GM12878 (cell line): ENCODE results near the gene ITGA1. TPM values are rescaled to one million over a fixed set of nuclear protein-coding genes. Genes with fewer than 3 reads are reported as not detected.

ENCODE experiments used
- ATAC-seq: fragments of 200-7000 bp; cut with Tn5 transposase; 3 replicates; pipeline ENCODE4 v1.9.1; 2020; ENCODE audit warnings: mild to moderate bottlenecking, moderate library complexity
- BruUV-seq: library from RNA; stranded (reverse); fragments of 400-500 nt; replicated peaks from 2 replicates; lab custom pipeline; 2021; lab: Mats Ljungman, UMichigan
- CTCF ChIA-PET: fragments of 300-600 bp; sonication (Branson Sonifier 250); formaldehyde crosslinking; extraction: SDS; loops from one replicate; lab custom pipeline; 2021; ENCODE audit warnings: inconsistent platforms; lab: Yijun Ruan, JAX
- POLR2A ChIA-PET: fragments of 350-600 bp; formaldehyde crosslinking; extraction: SDS; loops from one replicate; lab custom pipeline; 2021; ENCODE audit warnings: inconsistent platforms; lab: Charles Lee
- RAD21 ChIA-PET: fragments of 300-600 bp; sonication (Branson Sonifier 250); formaldehyde crosslinking; loops from one replicate; lab custom pipeline; 2023; ENCODE audit warnings: antibody characterized with exemption; ENCODE audit not compliant: unreplicated experiment; lab: Charles Lee
- SMC1A ChIA-PET: fragments of 300-600 bp; sonication (Branson Sonifier 250); formaldehyde crosslinking; loops from one replicate; lab custom pipeline; 2023; ENCODE audit not compliant: unreplicated experiment, uncharacterized antibody; lab: Charles Lee
- DNase-seq: peaks from one replicate; pipeline ENCODE4 v3.0.0-alpha.2; 2011; ENCODE audit warnings: low read depth, low spot score
- FAIRE-seq: peaks from 3 replicates; lab custom pipeline; 2011; peaks lifted over from hg19 to GRCh38; lab: Jason Lieb, UNC
- H2AFZ ChIP-seq: 2 replicates; pipeline ENCODE4 v1.6.0; 2011; ENCODE audit warnings: low read depth, low read length, control low read depth; ENCODE audit not compliant: control insufficient read depth
- H3K27ac ChIP-seq: 2 replicates; pipeline ENCODE4 v1.5.1; 2011; ENCODE audit warnings: control low read depth; ENCODE audit not compliant: control insufficient read depth, insufficient read depth
- H3K27me3 ChIP-seq, 2 experiments: replicated peaks in 1 of 2; 2 replicates each; pipeline versions ENCODE4 v1.6.0 to v1.6.1; 2011; ENCODE audit warnings: low read length in 1 of 2; ENCODE audit not compliant: control insufficient read depth in 2 of 2, insufficient read depth in 2 of 2
- H3K36me3 ChIP-seq, 2 experiments: 2 replicates each; pipeline ENCODE4 v1.5.1; 2011; ENCODE audit warnings: low read length in 1 of 2; ENCODE audit not compliant: control insufficient read depth in 2 of 2, insufficient read depth in 2 of 2
- H3K4me1 ChIP-seq: 2 replicates; pipeline ENCODE4 v1.6.1; 2011; ENCODE audit warnings: mild to moderate bottlenecking, low read length, moderate library complexity, mixed read lengths; ENCODE audit not compliant: control insufficient read depth, insufficient read depth
- H3K4me2 ChIP-seq: 2 replicates; pipeline ENCODE4 v1.6.0; 2011; ENCODE audit warnings: control low read depth; ENCODE audit not compliant: control insufficient read depth, insufficient read depth
- H3K4me3 ChIP-seq: fragments of 200-600 bp; sonication (generic); 2 replicates; pipeline ENCODE4 v1.5.1; 2016
- H3K79me2 ChIP-seq: 2 replicates; pipeline ENCODE4 v1.6.0; 2011; ENCODE audit warnings: low read length; ENCODE audit not compliant: control insufficient read depth, insufficient read depth
- H3K9ac ChIP-seq: 2 replicates; pipeline ENCODE4 v1.8.0; 2011; ENCODE audit warnings: low read length, control low read depth, mixed read lengths; ENCODE audit not compliant: control insufficient read depth, insufficient read depth
- H3K9me3 ChIP-seq: replicated peaks from 3 replicates; pipeline ENCODE4 v1.5.1; 2011; ENCODE audit warnings: mild to moderate bottlenecking, low read length; ENCODE audit not compliant: control insufficient read depth, insufficient read depth
- H4K20me1 ChIP-seq: 2 replicates; pipeline ENCODE4 v1.6.0; 2011; ENCODE audit not compliant: control insufficient read depth, insufficient read depth
- BCL3 ChIP-seq: IDR thresholded peaks from 2 replicates; pipeline ENCODE4 v1.6.1; 2011; ENCODE audit warnings: borderline replicate concordance, low read depth, mild to moderate bottlenecking, moderate library complexity, low read length; ENCODE audit not compliant: insufficient read depth, poor library complexity, severe bottlenecking
- BMI1 ChIP-seq: fragments of 450-650 bp; IDR thresholded peaks from 2 replicates; pipeline ENCODE4 v1.6.1; 2016; ENCODE audit warnings: mild to moderate bottlenecking, moderate library complexity, borderline replicate concordance
- E4F1 ChIP-seq: fragments of 450-650 bp; IDR thresholded peaks from 2 replicates; pipeline ENCODE4 v1.6.1; 2018; ENCODE audit warnings: borderline replicate concordance, mild to moderate bottlenecking; ENCODE audit not compliant: partially characterized antibody
- ETV6 ChIP-seq, 2 experiments: fragments of 450-650 bp in 1 of 2; IDR thresholded peaks in 1 of 2; conservative IDR thresholded peaks in 1 of 2; 2 replicates each; pipeline ENCODE4 v1.6.1; 2014; ENCODE audit warnings: antibody characterized with exemption in 1 of 2, borderline replicate concordance in 1 of 2, low read depth in 1 of 2, mild to moderate bottlenecking in 1 of 2, moderate library complexity in 1 of 2
- EZH2 ChIP-seq: IDR thresholded peaks from 2 replicates; pipeline ENCODE4 v1.6.1; 2012; ENCODE audit warnings: low read depth, mild to moderate bottlenecking, control low read depth, inconsistent platforms, low read length, borderline replicate concordance; ENCODE audit not compliant: control insufficient read depth
- GATAD2B ChIP-seq: fragments of 450-650 bp; conservative IDR thresholded peaks from 2 replicates; pipeline ENCODE4 v1.6.1; 2017; ENCODE audit warnings: low read depth, mild to moderate bottlenecking, moderate library complexity
- HDGF ChIP-seq: fragments of 450-650 bp; IDR thresholded peaks from 2 replicates; pipeline ENCODE4 v1.6.1; 2016; ENCODE audit warnings: antibody characterized with exemption
- IRF3 ChIP-seq: fragments of 450-650 bp; IDR thresholded peaks from 2 replicates; pipeline ENCODE4 v1.6.1; 2014; ENCODE audit warnings: mild to moderate bottlenecking
- KLF5 ChIP-seq: fragments of 450-650 bp; IDR thresholded peaks from 2 replicates; pipeline ENCODE4 v1.6.1; 2014; ENCODE audit warnings: mild to moderate bottlenecking; ENCODE audit not compliant: partially characterized antibody
- NKRF ChIP-seq: fragments of 450-650 bp; conservative IDR thresholded peaks from 2 replicates; pipeline ENCODE4 v1.6.1; 2017; ENCODE audit warnings: mild to moderate bottlenecking, moderate library complexity
- NR2C1 ChIP-seq: fragments of 450-650 bp; IDR thresholded peaks from 2 replicates; pipeline ENCODE4 v1.6.1; 2017; ENCODE audit warnings: antibody characterized with exemption, mild to moderate bottlenecking, moderate library complexity
- PBX3 ChIP-seq: IDR thresholded peaks from 2 replicates; pipeline ENCODE4 v1.6.1; 2011; ENCODE audit warnings: mild to moderate bottlenecking, low read depth, low read length, moderate library complexity; ENCODE audit not compliant: insufficient replicate concordance
- POLR2AphosphoS5 ChIP-seq: IDR thresholded peaks from 2 replicates; pipeline ENCODE4 v1.6.1; 2011; ENCODE audit warnings: mild to moderate bottlenecking, low read length, inconsistent platforms
- WRNIP1 ChIP-seq: IDR thresholded peaks from 2 replicates; pipeline ENCODE4 v1.6.1; 2011; ENCODE audit warnings: low read depth, low read length, improper control_type of control experiment, borderline replicate concordance
- ZZZ3 ChIP-seq: IDR thresholded peaks from 2 replicates; pipeline ENCODE4 v1.6.1; 2011; ENCODE audit warnings: low read depth; ENCODE audit not compliant: control insufficient read depth, insufficient read length
- WGBS: methylation state at CpG from one replicate; pipeline ENCODE4 v1.1.6; 2016; ENCODE audit warnings: low lambda C conversion rate; ENCODE audit not compliant: insufficient replicate concordance, insufficient coverage; ENCODE audit errors: missing lambda C conversion rate; 5-methylcytosine and 5-hydroxymethylcytosine counted together
- in situ Hi-C: fragments of 300-500 bp; cut with MboI; formaldehyde crosslinking; loops from 9 replicates; pipeline ENCODE4 v1.14.3; 2018; ENCODE audit warnings: mixed read lengths
- intact Hi-C: fragments of 100-400 bp; cut with micrococcal nuclease; formaldehyde crosslinking; loops from one replicate; pipeline ENCODE4 v1.14.2; 2022; ENCODE audit not compliant: unreplicated experiment
- polyA plus RNA-seq, 11 experiments: library from polyadenylated mRNA; depleted of rRNA in 4 of 11; unstranded in 6 of 11; stranded (reverse) in 5 of 11; fragments of >200 nt; fragmentation: Nextera tagmentation in 4 of 11; fragmentation: Illumina TruSeq in 1 of 11; extraction: Ambion mirVana in 4 of 11; extraction: Trizol in 1 of 11; gene quantifications; 1 replicate in 1 of 11; 2 replicates in 10 of 11; pipeline versions ENCODE4 v1.2.1 to v1.2.3, GENCODE V29; 2011 to 2016; ENCODE audit warnings: inconsistent platforms in 2 of 11, missing spikeins in 2 of 11, low read depth in 1 of 11
- total RNA-seq, 4 experiments: library from RNA; depleted of rRNA in 3 of 4; stranded (reverse); fragments of >200 nt in 3 of 4; fragmentation: Illumina TruSeq in 1 of 4; extraction: Trizol in 1 of 4; gene quantifications; 2 replicates each; pipeline versions ENCODE4 v1.2.1 to v1.2.3, GENCODE V29; 2013 to 2021

Gene ITGA1
- total and polyA plus RNA-seq, 10 of the 15 experiments (the other 5 are each of a cell fraction or from before 2014, with no cell fraction given), result 0.02 to 0.56 (median 0.19) TPM

- in situ Hi-C loops, result no loop called here
- no peak overlapping the region for H3K4me2 ChIP-seq
- no TSS peak for BruUV-seq
- H3K27ac ChIP-seq, result no peak overlapping the region
- H3K4me1 ChIP-seq, result no peaks in the 10 kb centered on the region
- H3K4me3 ChIP-seq, result no peak overlapping the region
- WGBS, result 0% methylated on average over 1 of the region's 1 CpG
- no peaks in the 10 kb centered on the region for H4K20me1 ChIP-seq
- FAIRE-seq (no peak), ATAC-seq (no peak), DNase-seq (no peak)
- H3K9me3 ChIP-seq, result no peaks in the 10 kb centered on the region
- no peak overlapping the region for H3K9ac ChIP-seq
- no peaks in the 10 kb centered on the region for H3K36me3 ChIP-seq
- RAD21 ChIA-PET, result no interaction called here
- no peak overlapping the region for H2AFZ ChIP-seq
- SMC1A ChIA-PET, result interaction anchor here (1.5 kb wide), 1 partner anchor 14 kb away, joined by 4 read pairs; no protein-coding TSS in a partner anchor
- H3K27me3 ChIP-seq, result no peaks in the 10 kb centered on the region
- H3K79me2 ChIP-seq, result no peaks in the 10 kb centered on the region
- POLR2A ChIA-PET, result no interaction called here
- CTCF ChIA-PET, result interaction anchor here (1.0 to 1.5 kb wide), 2 partner anchors 15 to 206 kb away, joined by 3 to 5 read pairs; no protein-coding TSS in a partner anchor
- intact Hi-C loops, result no loop called here
- TF ChIP-seq NR2C1 (no peak), HDGF (no peak), BMI1 (no peak), GATAD2B (no peak), E4F1 (no peak), POLR2AphosphoS5 (no peak), WRNIP1 (no peak), ETV6 (conservative IDR thresholded peaks at IDR 0.05 in 1 of 2, IDR thresholded peaks at IDR 0.05 in 1 of 2; ENCODE audit: borderline replicate concordance in 1 of 2, low read depth in 1 of 2) (no peak), IRF3 (no peak), PBX3 (no peak), BCL3 (no peak), EZH2 (no peak), ZZZ3 (no peak), KLF5 (no peak), NKRF (no peak)
Measured at GRCh38 chr5:52963636-52964035, 175.9 kb downstream of the ITGA1 start.
